ENCODE data around the gene ARMH4. TPM values are rescaled to one million over a fixed set of nuclear protein-coding genes. Genes with fewer than 3 reads are reported as not detected.

The ARMH4 gene
- total and polyA plus RNA-seq, 4 donors: 0.38 to 3.2 (median 0.54) TPM

DNA sequence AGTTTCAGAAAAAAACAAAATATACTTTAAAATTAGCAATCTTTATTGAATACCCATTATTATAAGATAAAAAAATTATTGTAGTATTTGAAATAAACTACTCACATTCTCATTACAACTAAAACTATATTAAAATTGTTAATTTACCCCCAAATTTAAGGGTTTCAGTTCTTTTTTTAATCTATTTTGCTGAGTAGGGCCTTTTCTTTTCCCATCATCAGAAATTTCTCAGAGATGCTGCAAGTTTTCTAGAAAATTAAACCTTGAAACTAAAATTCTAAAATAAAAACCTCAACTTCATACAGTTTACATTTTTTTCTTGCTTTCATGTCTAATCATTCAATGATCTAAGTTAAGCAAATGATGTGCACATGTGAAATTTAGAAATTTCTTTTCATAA is 10.1 kb downstream of the ARMH4 start:
- DNase-seq (ENCODE audit: low spot score): no peak
- Histone ChIP-seq H3K27ac (ENCODE audit: low read depth in 1 of 2, low read length in 2 of 2) (no peak overlapping the region), H3K9me3 (ENCODE audit: control insufficient read depth in 4 of 4, low read length in 3 of 4) (no peaks in the 10 kb centered on the region), H3K4me3 (ENCODE audit: low read depth in 1 of 3, low read length in 3 of 3) (no peak overlapping the region), H3K4me1 (ENCODE audit: control insufficient read depth in 4 of 4, insufficient read depth in 4 of 4, low read length in 3 of 4) (no peaks in the 10 kb centered on the region), H3K36me3 (ENCODE audit: control insufficient read depth in 4 of 4, insufficient read depth in 3 of 4, low read depth in 1 of 4, low read length in 3 of 4) (no peaks in the 10 kb centered on the region), H3K9ac (ENCODE audit: low read depth in 1 of 2, low read length in 2 of 2) (no peak overlapping the region), H3K27me3 (ENCODE audit: control insufficient read depth in 4 of 4, insufficient read depth in 4 of 4, low read length in 3 of 4) (no peaks in the 10 kb centered on the region)
- TF ChIP-seq GABPA (IDR thresholded peaks at IDR 0.05 in 1 of 2, conservative IDR thresholded peaks at IDR 0.05 in 1 of 2): no peak
- no peak for TF ChIP-seq TAF1 (conservative IDR thresholded peaks at IDR 0.05)
- TF ChIP-seq RAD21 (IDR thresholded peaks at IDR 0.05): no peak
- TF ChIP-seq EGR1 (IDR thresholded peaks at IDR 0.05; ENCODE audit: low read depth in 2 of 2): no peak
- no peak for TF ChIP-seq HNF4A (conservative IDR thresholded peaks at IDR 0.05)
- TF ChIP-seq, protein P1, sequence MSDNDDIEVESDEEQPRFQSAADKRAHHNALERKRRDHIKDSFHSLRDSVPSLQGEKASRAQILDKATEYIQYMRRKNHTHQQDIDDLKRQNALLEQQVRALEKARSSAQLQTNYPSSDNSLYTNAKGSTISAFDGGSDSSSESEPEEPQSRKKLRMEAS (IDR thresholded peaks at IDR 0.05): no peak
- TF ChIP-seq, protein P2, sequence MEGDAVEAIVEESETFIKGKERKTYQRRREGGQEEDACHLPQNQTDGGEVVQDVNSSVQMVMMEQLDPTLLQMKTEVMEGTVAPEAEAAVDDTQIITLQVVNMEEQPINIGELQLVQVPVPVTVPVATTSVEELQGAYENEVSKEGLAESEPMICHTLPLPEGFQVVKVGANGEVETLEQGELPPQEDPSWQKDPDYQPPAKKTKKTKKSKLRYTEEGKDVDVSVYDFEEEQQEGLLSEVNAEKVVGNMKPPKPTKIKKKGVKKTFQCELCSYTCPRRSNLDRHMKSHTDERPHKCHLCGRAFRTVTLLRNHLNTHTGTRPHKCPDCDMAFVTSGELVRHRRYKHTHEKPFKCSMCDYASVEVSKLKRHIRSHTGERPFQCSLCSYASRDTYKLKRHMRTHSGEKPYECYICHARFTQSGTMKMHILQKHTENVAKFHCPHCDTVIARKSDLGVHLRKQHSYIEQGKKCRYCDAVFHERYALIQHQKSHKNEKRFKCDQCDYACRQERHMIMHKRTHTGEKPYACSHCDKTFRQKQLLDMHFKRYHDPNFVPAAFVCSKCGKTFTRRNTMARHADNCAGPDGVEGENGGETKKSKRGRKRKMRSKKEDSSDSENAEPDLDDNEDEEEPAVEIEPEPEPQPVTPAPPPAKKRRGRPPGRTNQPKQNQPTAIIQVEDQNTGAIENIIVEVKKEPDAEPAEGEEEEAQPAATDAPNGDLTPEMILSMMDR (IDR thresholded peaks at IDR 0.05; ENCODE audit: low read depth, low read length, missing input control): no peak
- TF ChIP-seq FOXA1 (IDR thresholded peaks at IDR 0.05): no peak
- TF ChIP-seq RXRA (IDR thresholded peaks at IDR 0.05): no peak
- TF ChIP-seq SP1 (IDR thresholded peaks at IDR 0.05): no peak
- TF ChIP-seq FOXA2 (IDR thresholded peaks at IDR 0.05): no peak
- TF ChIP-seq NR2F2 (IDR thresholded peaks at IDR 0.05): no peak
- TF ChIP-seq, protein P3, sequence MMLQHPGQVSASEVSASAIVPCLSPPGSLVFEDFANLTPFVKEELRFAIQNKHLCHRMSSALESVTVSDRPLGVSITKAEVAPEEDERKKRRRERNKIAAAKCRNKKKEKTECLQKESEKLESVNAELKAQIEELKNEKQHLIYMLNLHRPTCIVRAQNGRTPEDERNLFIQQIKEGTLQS (IDR thresholded peaks at IDR 0.05): no peak
- TF ChIP-seq, protein P4, sequence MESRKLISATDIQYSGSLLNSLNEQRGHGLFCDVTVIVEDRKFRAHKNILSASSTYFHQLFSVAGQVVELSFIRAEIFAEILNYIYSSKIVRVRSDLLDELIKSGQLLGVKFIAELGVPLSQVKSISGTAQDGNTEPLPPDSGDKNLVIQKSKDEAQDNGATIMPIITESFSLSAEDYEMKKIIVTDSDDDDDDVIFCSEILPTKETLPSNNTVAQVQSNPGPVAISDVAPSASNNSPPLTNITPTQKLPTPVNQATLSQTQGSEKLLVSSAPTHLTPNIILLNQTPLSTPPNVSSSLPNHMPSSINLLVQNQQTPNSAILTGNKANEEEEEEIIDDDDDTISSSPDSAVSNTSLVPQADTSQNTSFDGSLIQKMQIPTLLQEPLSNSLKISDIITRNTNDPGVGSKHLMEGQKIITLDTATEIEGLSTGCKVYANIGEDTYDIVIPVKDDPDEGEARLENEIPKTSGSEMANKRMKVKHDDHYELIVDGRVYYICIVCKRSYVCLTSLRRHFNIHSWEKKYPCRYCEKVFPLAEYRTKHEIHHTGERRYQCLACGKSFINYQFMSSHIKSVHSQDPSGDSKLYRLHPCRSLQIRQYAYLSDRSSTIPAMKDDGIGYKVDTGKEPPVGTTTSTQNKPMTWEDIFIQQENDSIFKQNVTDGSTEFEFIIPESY (IDR thresholded peaks at IDR 0.05): no peak
- TF ChIP-seq, protein P5, sequence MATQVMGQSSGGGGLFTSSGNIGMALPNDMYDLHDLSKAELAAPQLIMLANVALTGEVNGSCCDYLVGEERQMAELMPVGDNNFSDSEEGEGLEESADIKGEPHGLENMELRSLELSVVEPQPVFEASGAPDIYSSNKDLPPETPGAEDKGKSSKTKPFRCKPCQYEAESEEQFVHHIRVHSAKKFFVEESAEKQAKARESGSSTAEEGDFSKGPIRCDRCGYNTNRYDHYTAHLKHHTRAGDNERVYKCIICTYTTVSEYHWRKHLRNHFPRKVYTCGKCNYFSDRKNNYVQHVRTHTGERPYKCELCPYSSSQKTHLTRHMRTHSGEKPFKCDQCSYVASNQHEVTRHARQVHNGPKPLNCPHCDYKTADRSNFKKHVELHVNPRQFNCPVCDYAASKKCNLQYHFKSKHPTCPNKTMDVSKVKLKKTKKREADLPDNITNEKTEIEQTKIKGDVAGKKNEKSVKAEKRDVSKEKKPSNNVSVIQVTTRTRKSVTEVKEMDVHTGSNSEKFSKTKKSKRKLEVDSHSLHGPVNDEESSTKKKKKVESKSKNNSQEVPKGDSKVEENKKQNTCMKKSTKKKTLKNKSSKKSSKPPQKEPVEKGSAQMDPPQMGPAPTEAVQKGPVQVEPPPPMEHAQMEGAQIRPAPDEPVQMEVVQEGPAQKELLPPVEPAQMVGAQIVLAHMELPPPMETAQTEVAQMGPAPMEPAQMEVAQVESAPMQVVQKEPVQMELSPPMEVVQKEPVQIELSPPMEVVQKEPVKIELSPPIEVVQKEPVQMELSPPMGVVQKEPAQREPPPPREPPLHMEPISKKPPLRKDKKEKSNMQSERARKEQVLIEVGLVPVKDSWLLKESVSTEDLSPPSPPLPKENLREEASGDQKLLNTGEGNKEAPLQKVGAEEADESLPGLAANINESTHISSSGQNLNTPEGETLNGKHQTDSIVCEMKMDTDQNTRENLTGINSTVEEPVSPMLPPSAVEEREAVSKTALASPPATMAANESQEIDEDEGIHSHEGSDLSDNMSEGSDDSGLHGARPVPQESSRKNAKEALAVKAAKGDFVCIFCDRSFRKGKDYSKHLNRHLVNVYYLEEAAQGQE (IDR thresholded peaks at IDR 0.05): no peak
- no peak for TF ChIP-seq JUND (IDR thresholded peaks at IDR 0.05)
- TF ChIP-seq HNF4G (IDR thresholded peaks at IDR 0.05): no peak
- TF ChIP-seq YY1 (IDR thresholded peaks at IDR 0.05): no peak

Measured in liver (tissue), 9 donors.